Ectodermal cell (in vitro differentiated cells): Measurements from ENCODE around the gene SSB. TPM values are rescaled to one million over a fixed set of nuclear protein-coding genes. Genes with fewer than 3 reads are reported as not detected.
"Not testable (repeated sequence)": the region's sequence is repeated elsewhere in the genome, so short reads cannot be mapped to it uniquely, and the experiment has no call there.

Source experiments
- H3K27ac ChIP-seq: 2 replicates; pipeline ENCODE4 v1.7.0; 2013; ENCODE audit warnings: mild to moderate bottlenecking, low read depth, low read length; ENCODE audit not compliant: insufficient read depth, poor library complexity, severe bottlenecking
- H3K27me3 ChIP-seq: 2 replicates; pipeline ENCODE4 v1.7.0; 2013; ENCODE audit warnings: mild to moderate bottlenecking, low read length; ENCODE audit not compliant: insufficient read depth, control insufficient read depth, poor library complexity, severe bottlenecking
- H3K36me3 ChIP-seq: one replicate; pipeline ENCODE4 v1.7.0; 2013; ENCODE audit warnings: low read length; ENCODE audit not compliant: control insufficient read depth, insufficient read depth
- H3K4me1 ChIP-seq: one replicate; pipeline ENCODE4 v1.7.0; 2013; ENCODE audit warnings: low read length; ENCODE audit not compliant: control insufficient read depth, insufficient read depth
- H3K4me3 ChIP-seq: 2 replicates; pipeline ENCODE4 v1.7.0; 2013; ENCODE audit warnings: low read depth, low read length, control low read depth; ENCODE audit not compliant: insufficient read depth
- H3K9me3 ChIP-seq: 2 replicates; pipeline ENCODE4 v1.7.0; 2013; ENCODE audit warnings: mild to moderate bottlenecking, low read length, moderate library complexity; ENCODE audit not compliant: control insufficient read depth
- WGBS, 2 experiments: methylation state at CpG; one replicate each; pipeline ENCODE4 v1.1.7; 2013; ENCODE audit warnings: missing lambda C conversion rate in 2 of 2; 5-methylcytosine and 5-hydroxymethylcytosine counted together
- polyA plus RNA-seq, 4 experiments: library from polyadenylated mRNA; stranded (reverse); fragments of 50-300 nt; gene quantifications; one replicate each; pipeline ENCODE4 v1.2.3, GENCODE V29; 2013

Gene SSB
- 230 TPM for polyA plus RNA-seq (2013, experiment 1 of 4)
- 212 TPM for polyA plus RNA-seq (2013, experiment 2 of 4)
- 171 TPM for polyA plus RNA-seq (2013, experiment 3 of 4)
- 193 TPM for polyA plus RNA-seq (2013, experiment 4 of 4)

- Histone ChIP-seq H3K4me3 (peak within 1 kb of the TSS; percentile 87), H3K27me3 (no peaks in the 10 kb centered on the region), H3K36me3 (peaks cover 6% of the 10 kb centered on the region), H3K27ac (peak within 1 kb of the TSS; percentile 91), H3K4me1 (no peaks in the 10 kb centered on the region), H3K9me3 (no peaks in the 10 kb centered on the region)
- 0 to 1% methylated on average over 67 of the region's 67 CpGs for WGBS, 2 experiments
These were observed at the start of gene SSB for GRCh38 chr2:169798718-169799592. TSS of gene SSB (plus strand) at chr2:169798871. CDS start at chr2:169800961, 2,090 bp downstream.

- Histone ChIP-seq H3K4me1 (no peaks in the 10 kb centered on the region), H3K27ac (no peak overlapping the region), H3K9me3 (no peaks in the 10 kb centered on the region), H3K36me3 (peaks cover 12% of the 10 kb centered on the region), H3K4me3 (no peak overlapping the region), H3K27me3 (no peaks in the 10 kb centered on the region)
- 93 to 97% methylated on average over 2 of the region's 3 CpGs for WGBS, 2 experiments
These were observed 45.9 kb upstream of the SSB start for GRCh38 chr2:169752752-169753151.

GRCh38 chr2:169755083-169755870, 43.4 kb upstream of the SSB start:
- H3K36me3 ChIP-seq, result peaks cover 6% of the 10 kb centered on the region
- no peaks in the 10 kb centered on the region for H3K4me1 ChIP-seq
- H3K9me3 ChIP-seq, result no peaks in the 10 kb centered on the region
- no peak overlapping the region for H3K27ac ChIP-seq
- no peak overlapping the region for H3K4me3 ChIP-seq
- WGBS, 2 experiments, result 87 to 91% methylated on average over 6 of the region's 6 CpGs
- no peaks in the 10 kb centered on the region for H3K27me3 ChIP-seq

- Histone ChIP-seq H3K4me1 (no peaks in the 10 kb centered on the region), H3K27me3 (no peaks in the 10 kb centered on the region), H3K9me3 (no peaks in the 10 kb centered on the region), H3K36me3 (peaks cover 6% of the 10 kb centered on the region), H3K4me3 (no peak overlapping the region), H3K27ac (no peak overlapping the region)
- 93 to 97% methylated on average over 4 of the region's 4 CpGs for WGBS, 2 experiments
These were observed 42.3 kb upstream of the SSB start for GRCh38 chr2:169756342-169756741.

DNA sequence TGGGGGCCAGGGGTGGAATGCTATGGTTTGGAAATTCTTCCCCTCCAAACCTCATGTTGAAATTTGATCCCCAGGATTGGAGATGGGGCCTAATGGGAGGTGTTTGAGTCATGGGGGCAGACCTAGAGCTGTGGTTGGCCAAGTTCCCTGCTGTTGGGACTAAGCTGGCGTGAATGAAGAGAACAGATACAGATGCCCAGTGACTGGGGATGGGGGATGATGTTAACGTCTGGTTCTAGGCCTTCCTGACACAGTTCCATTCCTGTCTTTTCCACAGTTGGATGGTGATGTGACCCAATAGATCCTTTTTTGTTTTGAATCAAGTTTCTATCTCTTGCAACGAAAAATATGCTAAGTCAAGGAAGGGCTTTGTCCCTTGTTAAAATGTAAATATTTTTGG, 41.3 kb upstream of the SSB start:
- WGBS, 2 experiments, result 90 to 92% methylated on average over 3 of the region's 3 CpGs
- Histone ChIP-seq H3K9me3 (no peaks in the 10 kb centered on the region), H3K36me3 (peaks cover 6% of the 10 kb centered on the region)

GRCh38 chr2:169757778-169758177, 40.9 kb upstream of the SSB start:
- H3K27me3 ChIP-seq, result no peaks in the 10 kb centered on the region
- WGBS, 2 experiments, result 92 to 93% methylated on average over 2 of the region's 2 CpGs
- peaks cover 6% of the 10 kb centered on the region for H3K36me3 ChIP-seq

More for the DNA sequence above, 41.3 kb upstream of the SSB start:
- Histone ChIP-seq H3K27ac (no peak overlapping the region), H3K4me3 (no peak overlapping the region), H3K4me1 (no peaks in the 10 kb centered on the region), H3K27me3 (no peaks in the 10 kb centered on the region)

DNA sequence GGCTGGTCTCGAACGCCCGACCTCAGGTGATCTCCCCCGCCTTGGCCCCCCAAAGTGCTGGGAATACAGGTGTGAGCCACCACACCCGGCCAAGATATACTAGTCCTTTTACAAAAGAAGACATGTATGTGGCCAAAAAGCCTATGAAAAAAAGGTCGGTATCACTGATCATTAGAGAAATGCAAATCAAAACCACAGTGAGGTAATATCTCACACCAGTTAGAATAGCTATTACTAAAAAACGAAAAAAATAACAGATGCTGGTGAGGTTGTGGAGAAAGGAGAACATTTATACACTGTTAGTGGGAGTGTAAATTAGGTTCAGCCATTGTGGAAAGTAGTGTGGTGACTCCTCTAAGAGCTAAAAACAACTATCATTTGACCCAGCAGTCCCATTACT, 38.7 kb upstream of the SSB start:
- no peak overlapping the region for H3K27ac ChIP-seq
- peaks cover 6% of the 10 kb centered on the region for H3K36me3 ChIP-seq
- no peaks in the 10 kb centered on the region for H3K27me3 ChIP-seq
- 67 to 78% methylated on average over 6 to 7 of the region's 7 CpGs for WGBS, 2 experiments
- no peaks in the 10 kb centered on the region for H3K9me3 ChIP-seq
- no peaks in the 10 kb centered on the region for H3K4me1 ChIP-seq
- H3K4me3 ChIP-seq, result no peak overlapping the region

More at GRCh38 chr2:169757778-169758177, 40.9 kb upstream of the SSB start:
- Histone ChIP-seq H3K4me1 (no peaks in the 10 kb centered on the region), H3K27ac (no peak overlapping the region), H3K9me3 (no peaks in the 10 kb centered on the region), H3K4me3 (no peak overlapping the region)

DNA sequence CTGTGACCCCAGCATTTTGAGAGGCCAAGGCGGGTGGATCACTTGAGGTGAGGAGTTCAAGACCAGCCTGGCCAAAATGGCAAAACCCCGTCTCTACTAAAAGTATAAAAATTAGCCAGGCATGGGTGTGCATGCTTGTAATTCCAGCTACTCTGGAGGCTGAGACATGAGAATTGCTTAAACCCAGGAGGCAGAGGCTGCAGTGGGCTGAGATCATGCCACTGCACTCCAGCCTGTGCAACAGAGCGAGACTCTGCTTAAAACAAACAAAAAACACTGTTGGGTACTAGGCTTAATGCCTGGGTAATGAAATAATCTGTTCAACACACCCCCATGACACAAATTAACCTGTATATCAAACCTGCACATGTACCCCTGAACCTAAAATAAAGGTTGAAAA, 37.9 kb upstream of the SSB start:
- H3K4me1 ChIP-seq, H3K36me3 ChIP-seq, H3K27ac ChIP-seq, H3K4me3 ChIP-seq, H3K9me3 ChIP-seq, H3K27me3 ChIP-seq: not testable (repeated sequence)
- 93 to 97% methylated on average over 3 of the region's 3 CpGs for WGBS, 2 experiments

DNA sequence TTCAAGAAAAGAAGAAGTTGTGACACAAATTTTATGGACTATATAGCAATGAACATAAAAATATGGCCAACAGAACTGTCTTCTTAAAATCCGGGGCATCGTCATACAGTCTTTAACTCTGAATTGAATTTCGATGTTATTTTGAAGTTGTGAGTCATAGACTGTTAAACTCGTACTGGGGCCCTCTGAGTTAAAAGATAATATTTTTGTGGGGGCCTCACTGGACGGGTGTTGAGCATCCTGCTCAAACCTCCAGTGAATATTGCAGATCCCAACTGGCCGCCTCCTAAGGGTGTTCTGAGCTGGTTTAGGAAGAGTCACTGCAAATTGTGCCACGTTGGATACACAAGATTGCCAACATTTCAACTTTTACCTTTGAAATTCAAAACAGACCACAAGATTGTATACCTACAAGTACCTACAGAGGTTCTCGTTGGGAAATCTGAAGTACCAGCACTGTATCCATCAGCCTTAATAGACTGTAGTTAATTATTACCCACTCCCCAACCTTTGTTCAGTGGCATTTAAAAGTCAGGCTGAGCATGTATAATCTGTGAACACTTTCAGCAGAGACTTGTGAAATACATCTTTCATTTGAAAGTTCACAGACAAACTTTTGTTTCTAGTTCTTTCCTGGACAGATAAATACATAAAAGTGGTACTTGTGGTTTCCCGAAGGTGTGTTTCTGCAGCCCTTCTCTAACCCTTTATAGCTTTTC, 37.3 kb upstream of the SSB start:
- no peaks in the 10 kb centered on the region for H3K4me1 ChIP-seq
- no peak overlapping the region for H3K27ac ChIP-seq
- H3K4me3 ChIP-seq, result no peak overlapping the region
- peaks cover 3% of the 10 kb centered on the region for H3K36me3 ChIP-seq
- H3K27me3 ChIP-seq, result no peaks in the 10 kb centered on the region
- H3K9me3 ChIP-seq, result no peaks in the 10 kb centered on the region
- WGBS, 2 experiments, result 91 to 95% methylated on average over 9 of the region's 9 CpGs

DNA sequence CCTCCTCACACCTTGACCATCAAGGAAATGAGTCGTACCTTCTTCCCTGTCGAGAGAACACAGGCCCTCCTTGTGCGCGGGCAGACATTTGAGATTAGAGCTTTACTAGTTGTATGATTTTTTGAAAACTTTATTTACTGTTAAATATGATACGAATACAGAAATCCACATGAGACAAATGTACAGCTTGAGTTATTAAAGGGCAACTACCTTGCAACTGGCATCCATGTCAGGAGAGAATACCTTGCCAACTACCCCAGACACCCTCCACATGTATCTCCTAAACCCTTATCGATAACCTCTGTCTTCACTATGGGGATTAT, 36.7 kb upstream of the SSB start:
- no peak overlapping the region for H3K27ac ChIP-seq
- no peaks in the 10 kb centered on the region for H3K4me1 ChIP-seq
- WGBS, 2 experiments, result 96 to 100% methylated on average over 6 of the region's 6 CpGs
- no peaks in the 10 kb centered on the region for H3K9me3 ChIP-seq
- H3K4me3 ChIP-seq, result no peak overlapping the region
- no peaks in the 10 kb centered on the region for H3K27me3 ChIP-seq
- no peaks in the 10 kb centered on the region for H3K36me3 ChIP-seq
